ENCODE data around the gene COLEC11.

The COLEC11 gene

DNA sequence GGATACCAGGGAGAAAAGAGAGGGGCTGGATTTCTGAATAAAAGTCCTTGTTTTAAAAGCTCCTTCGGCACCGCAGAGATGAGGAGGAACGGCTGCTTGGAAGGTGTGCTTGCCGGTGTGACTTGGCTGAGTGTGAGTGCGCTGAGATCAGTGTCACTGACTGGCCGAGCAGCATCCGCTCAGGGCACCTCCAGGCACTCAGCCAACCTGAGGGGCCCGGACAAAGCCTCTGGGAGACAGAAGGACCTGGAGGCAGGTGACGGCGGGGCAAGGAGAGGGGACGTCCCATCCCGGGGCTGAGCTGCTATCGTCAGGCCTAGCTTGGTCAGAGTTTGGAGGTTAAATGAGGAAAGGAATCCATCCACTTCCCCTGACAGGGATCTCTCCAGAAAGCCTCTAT lies 46.3 kb downstream of the COLEC11 start:
- TF ChIP-seq ZNF416 (tag by site-specific recombination; IDR thresholded peaks at IDR 0.05): no peak
- POLR2A ChIA-PET: no interaction called here
- Histone ChIP-seq H3K4me3 (ENCODE audit: low read depth, low read length) (no peak overlapping the region), H3K9me3 (ENCODE audit: control insufficient read depth, insufficient read depth, low read depth, low read length) (no peaks in the 10 kb centered on the region), H3K4me1 (ENCODE audit: control insufficient read depth, insufficient read depth, low read length) (no peaks in the 10 kb centered on the region), H3K27ac (ENCODE audit: extremely low read depth, low read depth, low read length) (no peak overlapping the region), H3K36me3 (ENCODE audit: control insufficient read depth in 2 of 2, insufficient read depth in 1 of 2, low read length in 2 of 2) (no peaks in the 10 kb centered on the region)
- CTCF ChIA-PET: interaction anchor here (2.5 kb wide), 1 partner anchor 10 kb away, joined by 11 read pairs; no protein-coding TSS in a partner anchor

DNA sequence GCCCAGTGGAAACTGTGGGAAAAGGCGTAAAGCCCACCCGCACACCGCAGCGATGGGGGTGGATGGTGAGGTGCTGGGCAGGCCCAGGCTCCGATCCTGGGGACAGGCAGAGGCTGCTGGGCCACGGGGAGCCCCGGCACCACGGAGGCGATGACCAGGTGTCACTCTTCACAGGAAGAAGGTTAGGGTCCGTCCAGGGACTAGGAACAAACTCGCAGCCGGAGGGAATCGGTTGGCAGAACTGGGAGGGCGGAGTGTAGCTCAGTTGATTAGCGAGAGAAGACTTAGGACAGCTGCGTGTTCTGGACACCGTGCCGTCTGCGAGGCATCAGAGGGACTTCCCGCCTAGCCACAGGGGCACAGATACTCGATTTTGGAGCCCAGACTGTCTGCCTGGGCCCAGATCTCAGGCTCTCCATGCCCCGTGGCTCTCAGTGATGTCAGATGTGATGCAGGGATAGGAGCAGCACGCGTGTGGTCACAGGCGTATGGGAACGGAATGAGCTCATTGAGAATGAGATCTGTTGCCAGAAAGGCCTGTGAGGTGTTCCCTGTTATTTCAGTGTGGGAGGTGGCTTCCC lies 47.0 kb downstream of the COLEC11 start:
- Histone ChIP-seq H3K4me3 (ENCODE audit: low read depth, low read length) (no peak overlapping the region), H3K36me3 (ENCODE audit: control insufficient read depth in 2 of 2, insufficient read depth in 1 of 2, low read length in 2 of 2) (no peaks in the 10 kb centered on the region), H3K4me1 (ENCODE audit: control insufficient read depth, insufficient read depth, low read length) (no peaks in the 10 kb centered on the region), H3K27ac (ENCODE audit: extremely low read depth, low read depth, low read length) (no peak overlapping the region), H3K9me3 (ENCODE audit: control insufficient read depth, insufficient read depth, low read depth, low read length) (no peaks in the 10 kb centered on the region)
- no peak for TF ChIP-seq ZNF624 (tag by site-specific recombination; IDR thresholded peaks at IDR 0.05)
- CTCF ChIA-PET: interaction anchor here (0.6 to 2.5 kb wide), 2 partner anchors 9 to 726 kb away, joined by 3 to 11 read pairs; no protein-coding TSS in a partner anchor
- POLR2A ChIA-PET: interaction anchor here (0.5 kb wide), 1 partner anchor 125 kb away, joined by 4 read pairs; no protein-coding TSS in a partner anchor

DNA sequence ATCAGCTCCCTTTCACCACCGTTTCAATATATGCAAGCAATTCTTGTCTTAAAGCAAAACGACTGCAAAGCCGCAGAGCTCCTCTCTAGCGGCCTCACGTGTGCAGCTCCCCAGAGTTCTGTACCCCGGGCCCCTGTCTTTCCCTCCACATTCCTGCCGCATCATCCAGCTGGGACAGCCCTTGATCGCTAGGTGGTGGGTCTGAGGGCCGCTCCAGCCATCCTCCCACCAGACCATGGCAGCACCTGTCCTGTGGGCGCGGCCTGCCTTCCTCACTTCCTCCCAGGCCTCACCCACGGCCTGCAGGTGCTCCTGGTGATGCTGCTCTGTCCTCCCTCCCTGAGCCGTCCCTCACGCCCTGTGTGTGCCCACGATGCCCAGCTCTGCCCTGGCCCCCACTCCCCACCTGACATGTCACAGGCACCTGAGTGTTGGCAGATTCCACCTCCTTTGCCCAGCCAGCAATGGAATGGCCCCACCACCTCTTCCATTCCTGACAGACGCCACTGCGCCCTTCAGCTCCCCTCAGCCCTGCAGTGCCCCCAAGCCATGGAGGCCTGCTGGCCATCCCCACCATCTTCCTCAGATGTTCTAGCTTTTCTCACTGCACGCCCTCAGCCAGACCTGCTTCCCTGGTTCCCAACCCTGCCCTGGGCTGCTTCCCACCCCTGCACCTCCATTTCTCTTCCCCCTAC lies 47.8 kb downstream of the COLEC11 start:
- CTCF ChIA-PET: interaction anchor here (0.6 to 2.5 kb wide), 3 partner anchors 9 to 727 kb away, joined by 3 to 11 read pairs (median 3); no protein-coding TSS in a partner anchor

More for the DNA sequence above, 47.8 kb downstream of the COLEC11 start:
- Histone ChIP-seq H3K4me3 (ENCODE audit: low read depth, low read length) (no peak overlapping the region), H3K27ac (ENCODE audit: extremely low read depth, low read depth, low read length) (no peak overlapping the region), H3K36me3 (ENCODE audit: control insufficient read depth in 2 of 2, insufficient read depth in 1 of 2, low read length in 2 of 2) (no peaks in the 10 kb centered on the region), H3K9me3 (ENCODE audit: control insufficient read depth, insufficient read depth, low read depth, low read length) (no peaks in the 10 kb centered on the region), H3K4me1 (ENCODE audit: control insufficient read depth, insufficient read depth, low read length) (no peaks in the 10 kb centered on the region)
- POLR2A ChIA-PET: no interaction called here
- no peak for TF ChIP-seq ZNF664 (tag by site-specific recombination; IDR thresholded peaks at IDR 0.05)
- TF ChIP-seq FEZF1 (tag by site-specific recombination; IDR thresholded peaks at IDR 0.05): no peak
- TF ChIP-seq, protein P1, sequence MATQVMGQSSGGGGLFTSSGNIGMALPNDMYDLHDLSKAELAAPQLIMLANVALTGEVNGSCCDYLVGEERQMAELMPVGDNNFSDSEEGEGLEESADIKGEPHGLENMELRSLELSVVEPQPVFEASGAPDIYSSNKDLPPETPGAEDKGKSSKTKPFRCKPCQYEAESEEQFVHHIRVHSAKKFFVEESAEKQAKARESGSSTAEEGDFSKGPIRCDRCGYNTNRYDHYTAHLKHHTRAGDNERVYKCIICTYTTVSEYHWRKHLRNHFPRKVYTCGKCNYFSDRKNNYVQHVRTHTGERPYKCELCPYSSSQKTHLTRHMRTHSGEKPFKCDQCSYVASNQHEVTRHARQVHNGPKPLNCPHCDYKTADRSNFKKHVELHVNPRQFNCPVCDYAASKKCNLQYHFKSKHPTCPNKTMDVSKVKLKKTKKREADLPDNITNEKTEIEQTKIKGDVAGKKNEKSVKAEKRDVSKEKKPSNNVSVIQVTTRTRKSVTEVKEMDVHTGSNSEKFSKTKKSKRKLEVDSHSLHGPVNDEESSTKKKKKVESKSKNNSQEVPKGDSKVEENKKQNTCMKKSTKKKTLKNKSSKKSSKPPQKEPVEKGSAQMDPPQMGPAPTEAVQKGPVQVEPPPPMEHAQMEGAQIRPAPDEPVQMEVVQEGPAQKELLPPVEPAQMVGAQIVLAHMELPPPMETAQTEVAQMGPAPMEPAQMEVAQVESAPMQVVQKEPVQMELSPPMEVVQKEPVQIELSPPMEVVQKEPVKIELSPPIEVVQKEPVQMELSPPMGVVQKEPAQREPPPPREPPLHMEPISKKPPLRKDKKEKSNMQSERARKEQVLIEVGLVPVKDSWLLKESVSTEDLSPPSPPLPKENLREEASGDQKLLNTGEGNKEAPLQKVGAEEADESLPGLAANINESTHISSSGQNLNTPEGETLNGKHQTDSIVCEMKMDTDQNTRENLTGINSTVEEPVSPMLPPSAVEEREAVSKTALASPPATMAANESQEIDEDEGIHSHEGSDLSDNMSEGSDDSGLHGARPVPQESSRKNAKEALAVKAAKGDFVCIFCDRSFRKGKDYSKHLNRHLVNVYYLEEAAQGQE (tag by site-specific recombination; IDR thresholded peaks at IDR 0.05): no peak
- TF ChIP-seq ZNF426 (tag by site-specific recombination; IDR thresholded peaks at IDR 0.05): no peak
- TF ChIP-seq ZNF830 (tag by site-specific recombination; IDR thresholded peaks at IDR 0.05; ENCODE audit: low read depth): no peak
- no peak for TF ChIP-seq HOXC10 (CRISPR knock-in tag; IDR thresholded peaks at IDR 0.05)
- no peak for TF ChIP-seq ZNF560 (tag by site-specific recombination; IDR thresholded peaks at IDR 0.05; ENCODE audit: borderline replicate concordance)
- TF ChIP-seq, protein P2, sequence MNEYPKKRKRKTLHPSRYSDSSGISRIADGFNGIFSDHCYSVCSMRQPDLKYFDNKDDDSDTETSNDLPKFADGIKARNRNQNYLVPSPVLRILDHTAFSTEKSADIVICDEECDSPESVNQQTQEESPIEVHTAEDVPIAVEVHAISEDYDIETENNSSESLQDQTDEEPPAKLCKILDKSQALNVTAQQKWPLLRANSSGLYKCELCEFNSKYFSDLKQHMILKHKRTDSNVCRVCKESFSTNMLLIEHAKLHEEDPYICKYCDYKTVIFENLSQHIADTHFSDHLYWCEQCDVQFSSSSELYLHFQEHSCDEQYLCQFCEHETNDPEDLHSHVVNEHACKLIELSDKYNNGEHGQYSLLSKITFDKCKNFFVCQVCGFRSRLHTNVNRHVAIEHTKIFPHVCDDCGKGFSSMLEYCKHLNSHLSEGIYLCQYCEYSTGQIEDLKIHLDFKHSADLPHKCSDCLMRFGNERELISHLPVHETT (tag by site-specific recombination; IDR thresholded peaks at IDR 0.05): no peak
- TF ChIP-seq KLF7 (tag by site-specific recombination; IDR thresholded peaks at IDR 0.05; ENCODE audit: borderline replicate concordance): no peak
- no peak for TF ChIP-seq MEIS1 (CRISPR knock-in tag; IDR thresholded peaks at IDR 0.05; ENCODE audit: borderline replicate concordance)
- TF ChIP-seq ZNF791 (tag by site-specific recombination; IDR thresholded peaks at IDR 0.05): no peak
- no peak for TF ChIP-seq KLF8 (tag by site-specific recombination; IDR thresholded peaks at IDR 0.05)

All from HEK293 (cell line).